HG02678 (cell line): ENCODE measurements around the gene C12orf56.
"Not testable (repeated sequence)": the region's sequence is repeated elsewhere in the genome, so short reads cannot be mapped to it uniquely, and the experiment has no call there.

Experiments used
- ATAC-seq: cut with Tn5 transposase; IDR thresholded peaks from one replicate; pipeline ENCODE4 v1.9.1; 2021; ENCODE audit warnings: mild to moderate bottlenecking, moderate library complexity; ENCODE audit not compliant: unreplicated experiment

Gene C12orf56

GRCh38 chr12:64318605-64319004, 72.0 kb downstream of the C12orf56 start:
- ATAC-seq, result no peak

- no peak for ATAC-seq
These were observed 78.7 kb downstream of the C12orf56 start for GRCh38 chr12:64311877-64312276.

- no peak for ATAC-seq
These were observed 86.0 kb downstream of the C12orf56 start for GRCh38 chr12:64304571-64304970.

GRCh38 chr12:64299628-64300027, 90.9 kb downstream of the C12orf56 start:
- ATAC-seq, result no peak

- no peak for ATAC-seq
These were observed 94.3 kb downstream of the C12orf56 start for GRCh38 chr12:64296301-64296700.

- ATAC-seq, result no peak
These were observed 96.7 kb downstream of the C12orf56 start for GRCh38 chr12:64293654-64294364.

- not testable (repeated sequence) for ATAC-seq
These were observed 97.4 kb downstream of the C12orf56 start for GRCh38 chr12:64293174-64293573.

- ATAC-seq, result no peak
These were observed 104.0 kb downstream of the C12orf56 start for GRCh38 chr12:64286521-64286920.

GRCh38 chr12:64284256-64284655, 106.3 kb downstream of the C12orf56 start:
- no peak for ATAC-seq

GRCh38 chr12:64278421-64278820, 112.1 kb downstream of the C12orf56 start:
- ATAC-seq, result no peak

GRCh38 chr12:64273527-64274403, 116.8 kb downstream of the C12orf56 start:
- ATAC-seq, result peak; percentile 59

GRCh38 chr12:64270411-64270810, 120.1 kb downstream of the C12orf56 start:
- ATAC-seq, result no peak

- ATAC-seq, result no peak
These were observed 121.4 kb downstream of the C12orf56 start for GRCh38 chr12:64269161-64269560.

- no peak for ATAC-seq
These were observed 122.1 kb downstream of the C12orf56 start for GRCh38 chr12:64268409-64268808.

GRCh38 chr12:64265839-64266238, 124.7 kb downstream of the C12orf56 start:
- ATAC-seq, result no peak

GRCh38 chr12:64261813-64262212, 128.7 kb downstream of the C12orf56 start:
- ATAC-seq, result no peak

GRCh38 chr12:64258576-64258975, 132.0 kb downstream of the C12orf56 start:
- no peak for ATAC-seq

- ATAC-seq, result peak; percentile 57
These were observed 134.3 kb downstream of the C12orf56 start for GRCh38 chr12:64256166-64256800.

GRCh38 chr12:64255249-64255648, 135.3 kb downstream of the C12orf56 start:
- ATAC-seq, result no peak

GRCh38 chr12:64253356-64253755, 137.2 kb downstream of the C12orf56 start:
- ATAC-seq, result no peak

- no peak for ATAC-seq
These were observed 137.9 kb downstream of the C12orf56 start for GRCh38 chr12:64252681-64253080.

- no peak for ATAC-seq
These were observed 146.7 kb downstream of the C12orf56 start for GRCh38 chr12:64243809-64244208.
